CD4-positive, alpha-beta T cell treated with Interleukin-17A for 1 hour (primary cell): Measurements from ENCODE around the gene PYURF.

Experiments used
- DNase-seq: peaks from one replicate; pipeline ENCODE4 v3.0.0-alpha.2; 2020

Gene PYURF

GRCh38 chr4:88523325-88524129 lies at the start of gene PYURF:
TSS of gene PYURF (minus strand) at chr4:88523776. CDS start at chr4:88523700, 76 bp downstream.
- peak; percentile 78 for DNase-seq

DNA sequence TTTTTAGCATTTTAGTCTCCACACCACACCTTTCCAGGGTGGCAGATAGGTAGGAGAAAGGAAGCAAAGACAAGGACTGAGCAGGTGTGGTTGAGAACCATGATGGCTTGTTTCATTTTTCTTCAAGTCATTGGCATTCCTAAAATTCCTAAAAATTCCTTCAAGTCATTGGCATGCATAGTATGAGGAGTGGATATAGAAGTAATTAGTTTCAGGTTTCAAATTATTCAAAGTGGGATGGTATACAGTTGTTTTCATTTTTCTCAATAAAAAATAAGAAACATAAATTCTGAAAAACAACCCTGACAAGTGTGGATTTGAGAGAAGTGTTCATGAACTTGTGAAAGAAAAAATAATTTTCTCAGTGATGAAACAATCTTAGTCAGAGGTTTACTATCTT lies 46.4 kb upstream of the PYURF start:
- no peak for DNase-seq

DNA sequence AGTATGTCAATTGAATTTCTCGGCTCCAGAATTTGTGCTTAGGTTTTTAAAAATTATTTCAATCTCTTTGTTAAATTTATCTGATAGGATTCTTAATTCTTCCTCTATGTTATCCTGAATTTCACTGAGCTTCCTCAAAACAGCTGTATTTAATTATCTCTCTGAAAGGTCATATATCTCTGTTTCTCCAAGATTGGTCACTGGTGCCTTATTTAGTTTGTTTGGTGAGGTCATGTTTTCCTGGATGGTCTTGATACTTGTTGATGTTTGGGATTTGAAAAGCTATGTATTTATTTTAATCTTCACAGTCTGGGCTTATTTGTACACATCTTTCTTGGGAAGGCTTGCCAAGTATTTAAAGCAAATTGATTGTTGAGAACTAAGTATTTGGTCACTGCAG lies 44.0 kb upstream of the PYURF start:
- DNase-seq: no peak

DNA sequence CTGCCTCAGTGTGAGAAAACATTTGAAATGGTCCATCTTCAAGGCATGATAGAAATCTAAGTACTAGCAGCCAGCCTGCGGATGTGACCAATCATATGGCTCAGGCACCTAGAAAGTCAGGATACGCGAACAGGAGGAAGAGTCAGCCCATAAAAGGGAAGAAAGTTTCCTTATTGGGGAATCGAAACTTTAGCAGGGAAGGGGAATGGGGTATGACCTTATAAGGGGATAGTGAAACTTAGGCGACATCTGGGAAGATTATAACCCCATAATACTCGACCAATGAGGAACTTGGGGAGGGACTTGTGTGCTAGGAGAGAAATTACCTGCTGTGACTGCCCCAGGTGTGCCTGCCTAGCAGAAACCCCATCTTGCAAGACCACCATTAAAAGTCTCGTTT lies 26.2 kb upstream of the PYURF start:
- DNase-seq: no peak

DNA sequence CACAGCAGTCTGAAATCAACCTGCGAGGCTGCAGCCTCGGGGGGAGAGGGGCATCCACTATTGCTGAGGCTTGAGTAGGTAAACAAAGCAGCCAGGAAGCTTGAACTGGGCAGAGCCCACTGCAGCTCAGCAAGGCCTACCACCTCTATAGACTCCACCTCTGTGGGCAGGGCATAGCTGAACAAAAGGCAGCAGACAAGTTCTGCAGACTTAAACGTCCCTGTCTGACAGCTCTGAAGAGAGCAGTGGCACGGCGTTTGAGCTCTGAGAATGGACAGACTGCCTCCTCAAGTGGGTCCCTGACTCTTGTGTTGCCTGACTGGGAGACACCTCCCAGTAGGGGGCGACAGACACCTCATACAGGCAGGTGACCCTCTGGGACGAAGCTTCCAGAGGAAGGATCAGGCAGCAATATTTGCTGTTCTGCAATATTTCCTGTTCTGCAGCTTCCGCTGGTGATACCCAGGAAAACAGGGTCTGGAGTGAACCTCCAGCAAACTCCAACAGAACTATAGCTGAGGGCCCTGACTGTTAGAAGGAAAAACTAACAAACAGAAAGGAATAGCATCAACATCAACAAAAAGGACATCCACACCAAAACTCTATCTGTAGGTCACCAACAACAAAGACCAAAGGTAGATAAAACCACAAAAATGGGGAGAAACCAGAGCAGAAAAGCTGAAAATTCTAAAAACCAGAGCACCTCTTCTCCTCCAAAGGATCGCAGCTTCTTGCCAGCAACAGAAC lies 15.9 kb upstream of the PYURF start:
- peak; percentile 77 for DNase-seq

GRCh38 chr4:88537709-88538108 lies 14.1 kb upstream of the PYURF start:
- DNase-seq: no peak

DNA sequence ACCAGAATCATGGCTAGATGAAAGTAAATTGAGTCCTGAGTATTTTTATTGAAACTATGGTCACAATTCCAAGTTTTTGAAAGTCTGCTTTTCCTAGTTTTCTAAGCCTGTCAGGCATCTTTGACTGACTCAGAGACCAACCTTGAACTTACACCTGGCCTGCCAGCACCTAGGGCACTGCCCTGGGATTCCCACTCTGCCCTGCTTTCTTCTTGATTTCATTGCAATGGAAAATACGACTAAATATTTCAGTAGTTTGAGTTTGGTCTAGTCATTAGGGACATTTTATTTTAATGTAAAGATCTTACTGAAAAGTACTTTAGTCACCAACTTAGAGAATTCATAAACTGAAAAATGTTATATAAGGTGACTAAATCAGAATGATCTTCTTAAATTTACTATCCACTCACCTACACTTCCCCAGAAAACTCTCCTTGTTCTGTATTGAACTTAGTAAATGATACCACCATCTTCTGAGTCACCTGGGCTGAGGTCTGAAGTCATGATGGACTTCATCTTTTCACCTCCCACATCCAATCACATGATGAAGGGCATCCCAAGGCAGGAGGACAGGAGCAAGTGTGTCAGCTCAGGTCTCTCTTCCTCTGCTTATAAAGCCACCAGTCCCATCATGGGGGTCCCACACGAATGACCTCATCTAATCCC lies 11.6 kb upstream of the PYURF start:
- no peak for DNase-seq

- DNase-seq: no peak
Observed at GRCh38 chr4:88533937-88534750, 10.6 kb upstream of the PYURF start.

- DNase-seq: no peak
Observed at GRCh38 chr4:88533088-88533790, 9.7 kb upstream of the PYURF start.

GRCh38 chr4:88531549-88531948 lies 8.0 kb upstream of the PYURF start:
- no peak for DNase-seq

DNA sequence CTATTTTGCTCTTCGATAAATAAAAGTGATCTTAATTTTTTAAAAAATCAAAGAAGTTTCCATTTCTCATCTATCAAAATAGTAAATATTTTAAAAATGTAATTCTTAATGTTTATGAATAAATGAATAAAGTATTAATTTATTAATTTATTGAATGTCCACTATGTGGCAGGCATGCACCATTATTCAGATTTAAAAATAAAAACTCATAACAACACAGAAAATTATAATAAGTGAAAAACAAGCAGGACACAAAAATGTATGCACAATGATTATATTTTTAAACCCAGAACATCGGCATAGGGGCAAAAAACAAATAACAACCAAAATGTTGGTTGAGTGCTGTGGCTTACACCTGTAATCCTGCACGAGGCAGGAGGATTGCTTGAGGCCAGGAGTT lies 5.3 kb upstream of the PYURF start:
- no peak for DNase-seq

DNA sequence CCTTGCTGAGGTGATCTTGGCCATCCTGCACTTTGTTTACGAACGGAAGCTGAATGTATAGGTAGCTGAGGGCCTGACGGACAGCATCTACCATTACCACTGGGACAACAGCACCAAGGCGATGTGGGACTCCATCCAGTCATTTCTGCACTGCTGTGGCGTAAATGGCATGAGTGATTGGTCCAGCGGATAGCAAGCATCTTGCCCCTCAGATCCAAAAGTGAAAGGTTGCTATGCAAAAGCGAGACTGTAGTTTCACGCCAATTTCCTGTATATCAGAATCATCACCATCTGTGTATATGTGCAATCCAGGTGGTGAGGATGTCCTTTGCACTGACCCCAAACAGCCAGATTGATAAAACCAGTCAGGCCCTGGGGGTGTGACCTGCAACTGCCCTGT lies 4.2 kb upstream of the PYURF start:
- no peak for DNase-seq

DNA sequence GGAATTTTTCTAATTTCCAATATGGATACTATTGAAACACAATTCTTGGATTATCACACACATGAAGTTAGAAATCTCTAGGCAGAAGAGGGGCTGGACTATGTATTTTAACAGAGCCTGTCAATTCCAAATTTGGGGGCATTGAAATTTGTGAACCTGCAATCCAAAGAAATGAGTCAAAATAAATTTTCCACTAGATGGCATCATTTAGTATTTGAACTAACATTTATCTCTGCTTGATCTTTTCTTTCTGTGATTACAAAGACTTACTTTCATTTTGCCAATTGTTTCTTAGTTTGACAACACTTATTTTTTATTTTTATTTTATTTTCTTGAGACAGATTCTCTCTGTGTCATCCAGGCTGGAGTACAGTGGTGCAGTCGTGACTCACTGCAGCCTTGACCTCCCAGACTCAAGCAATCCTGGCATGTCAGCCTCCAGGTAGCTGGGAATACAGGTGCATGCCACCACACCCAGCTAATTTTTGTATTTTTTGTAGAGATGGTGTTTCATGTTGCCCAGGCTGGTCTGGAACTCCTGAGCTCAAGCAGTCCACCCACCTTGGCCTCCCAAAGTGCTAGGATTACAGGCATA lies 2.7 kb upstream of the PYURF start:
- peak; percentile 48 for DNase-seq

- no peak for DNase-seq
Observed at GRCh38 chr4:88524171-88524570, 595 bp upstream of the PYURF start.

DNA sequence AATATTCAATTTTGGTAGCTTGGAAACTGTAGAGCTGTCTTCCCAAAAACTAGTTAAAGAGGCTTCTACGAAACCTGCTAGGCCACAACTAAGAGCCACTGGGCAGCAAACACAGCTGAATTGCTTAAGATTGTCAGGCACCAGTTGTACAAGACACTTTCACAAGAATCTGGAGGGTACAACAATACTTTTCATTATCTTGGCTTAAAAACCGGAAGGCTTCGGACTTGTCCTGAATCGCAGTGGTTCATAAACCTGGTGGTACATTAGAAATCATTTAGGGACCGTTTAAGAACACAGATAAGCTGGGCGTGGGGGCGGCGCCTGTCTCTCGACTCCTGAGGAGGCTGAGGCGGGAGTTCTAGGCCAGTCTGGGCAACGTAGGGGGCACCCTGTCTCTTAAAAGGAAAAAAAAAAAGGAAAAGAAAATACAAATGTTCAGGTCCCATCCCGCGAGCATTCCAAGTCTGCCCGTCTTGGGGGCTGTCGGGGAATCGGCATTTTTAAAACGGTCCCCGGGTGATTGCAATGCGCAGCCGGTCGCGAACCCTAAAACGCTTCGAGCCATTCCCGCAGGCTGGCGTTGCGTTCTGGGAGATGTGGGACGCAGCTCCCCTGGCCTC lies 763 bp downstream of the PYURF start:
- DNase-seq: peak; percentile 16

DNA sequence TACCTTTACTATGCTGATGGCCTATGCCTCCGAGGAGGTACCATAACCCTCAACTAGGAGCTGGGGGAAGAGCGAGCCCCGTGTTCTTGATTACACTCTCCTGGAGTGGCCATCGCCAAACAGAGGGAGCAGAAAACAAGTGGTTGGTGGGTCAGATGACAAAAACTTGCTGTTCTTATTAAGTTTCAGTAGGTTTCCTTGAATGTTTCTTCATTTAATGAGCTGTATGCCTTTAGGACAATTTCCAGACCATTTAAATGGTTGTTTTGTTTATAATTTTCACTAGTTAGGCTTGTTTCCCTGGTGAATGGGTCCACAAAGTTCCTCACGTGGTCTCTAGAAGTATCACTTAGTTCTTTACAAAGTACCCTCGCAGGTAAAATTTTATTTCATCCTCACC lies 4.7 kb downstream of the PYURF start:
- DNase-seq: no peak

DNA sequence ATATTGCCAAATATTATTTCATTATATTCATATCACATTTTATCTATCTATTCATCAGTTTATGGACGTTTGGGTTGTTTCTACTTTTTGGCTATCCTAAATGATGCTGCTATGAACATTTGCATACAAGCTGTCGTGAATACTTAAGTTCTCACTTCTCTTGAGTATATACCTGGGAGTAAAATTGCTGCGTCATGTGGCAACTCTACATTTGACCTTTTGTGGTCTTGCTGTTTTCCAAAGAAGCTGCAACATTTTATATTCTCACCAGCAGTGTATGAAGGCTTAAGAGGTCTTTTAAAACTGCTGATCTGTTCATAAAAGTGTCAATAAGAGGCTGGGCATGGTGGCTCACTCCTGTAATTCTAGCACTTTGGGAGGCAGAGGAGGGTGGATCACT lies 5.8 kb downstream of the PYURF start:
- no peak for DNase-seq

DNA sequence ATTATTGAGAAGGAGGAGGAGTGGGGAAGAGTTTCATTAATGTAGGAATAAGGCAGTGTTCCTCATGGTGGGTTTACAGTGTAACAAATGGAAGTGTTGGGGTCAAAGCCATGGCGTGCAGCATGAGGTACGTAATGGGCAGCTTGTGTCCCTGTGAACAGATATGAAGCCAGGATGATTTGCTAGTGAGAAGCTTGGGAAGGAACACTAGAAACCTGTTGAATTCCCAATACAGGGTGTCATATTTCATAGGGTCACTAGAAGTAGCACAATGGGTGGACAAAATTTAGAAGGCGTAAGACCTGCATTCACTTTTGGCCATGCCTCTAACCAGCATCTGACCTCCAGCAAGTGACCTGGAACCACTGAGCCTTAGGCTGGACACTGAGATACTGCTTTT lies 6.8 kb downstream of the PYURF start:
- no peak for DNase-seq

DNA sequence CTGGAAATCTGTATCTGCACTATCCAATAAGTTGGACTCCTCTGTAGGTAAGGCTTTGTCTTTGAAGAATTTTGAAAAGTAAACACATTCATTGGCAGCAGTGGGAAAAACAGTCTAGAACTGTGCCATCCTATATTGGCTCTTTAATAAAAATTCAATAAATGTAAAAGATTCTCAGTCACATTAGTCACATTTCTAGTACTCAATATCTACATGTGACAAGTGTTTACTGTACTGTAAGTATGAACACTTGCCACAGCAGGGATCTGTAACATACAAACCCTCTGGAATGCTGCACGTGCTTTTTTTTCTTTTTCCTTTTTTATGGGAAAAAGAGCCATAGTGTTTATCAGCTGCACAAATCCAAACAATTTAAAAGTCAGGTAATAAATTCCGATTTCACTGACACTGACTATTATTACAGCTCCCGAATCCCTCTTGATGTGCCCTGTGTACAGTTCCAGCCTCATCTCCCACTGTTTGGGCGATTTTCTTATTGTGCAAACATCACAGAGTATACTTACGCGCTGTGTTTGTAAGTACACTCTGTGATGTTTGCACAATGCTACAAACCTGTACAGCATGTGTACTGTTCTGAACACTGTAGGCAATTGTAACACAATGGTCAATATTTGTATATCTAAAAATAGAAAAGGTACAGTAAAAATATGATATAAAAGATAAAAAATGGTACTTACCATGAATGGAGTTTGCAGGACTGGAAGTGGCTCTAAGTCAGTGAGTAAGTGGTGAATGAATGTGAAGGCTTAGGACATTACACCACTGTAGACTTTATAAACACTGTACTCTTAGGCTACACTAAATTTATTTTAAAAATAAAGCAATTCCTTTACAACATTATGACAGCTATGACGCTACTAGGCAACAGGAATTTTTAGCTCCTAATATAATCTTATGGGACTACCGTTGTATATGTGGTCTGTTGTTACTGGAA lies 8.7 kb downstream of the PYURF start:
- no peak for DNase-seq

- no peak for DNase-seq
Observed at GRCh38 chr4:88511236-88511635, 12.3 kb downstream of the PYURF start.
